Rectal smooth muscle tissue (tissue), 1 donor: ENCODE measurements around the gene COQ2.

Experiments used
- H3K27ac ChIP-seq: one replicate; pipeline ENCODE4 v1.7.0; 2013; ENCODE audit warnings: low read depth, low read length, inconsistent platforms
- H3K27me3 ChIP-seq: one replicate; pipeline ENCODE4 v1.7.0; 2013; ENCODE audit warnings: low read length; ENCODE audit not compliant: control insufficient read depth, insufficient read depth
- H3K36me3 ChIP-seq: one replicate; pipeline ENCODE4 v1.7.0; 2013; ENCODE audit warnings: low read length; ENCODE audit not compliant: control insufficient read depth, insufficient read depth
- H3K4me1 ChIP-seq: one replicate; pipeline ENCODE4 v1.7.0; 2013; ENCODE audit warnings: low read length; ENCODE audit not compliant: control insufficient read depth, insufficient read depth
- H3K4me3 ChIP-seq: one replicate; pipeline ENCODE4 v1.7.0; 2013; ENCODE audit warnings: low read length
- H3K9ac ChIP-seq: one replicate; pipeline ENCODE4 v1.7.0; 2013; ENCODE audit warnings: low read length

Gene COQ2

GRCh38 chr4:83217721-83218522, 66.7 kb downstream of the COQ2 start:
- Histone ChIP-seq H3K36me3 (no peaks in the 10 kb centered on the region), H3K4me1 (no peaks in the 10 kb centered on the region), H3K9ac (peak overlapping the region; percentile 6), H3K27ac (no peak overlapping the region), H3K4me3 (no peak overlapping the region), H3K27me3 (no peaks in the 10 kb centered on the region)

GRCh38 chr4:83216959-83217683, 67.5 kb downstream of the COQ2 start:
- H3K27ac ChIP-seq = no peak overlapping the region
- no peak overlapping the region for H3K9ac ChIP-seq
- no peaks in the 10 kb centered on the region for H3K4me1 ChIP-seq
- H3K27me3 ChIP-seq = no peaks in the 10 kb centered on the region
- no peaks in the 10 kb centered on the region for H3K36me3 ChIP-seq
- no peak overlapping the region for H3K4me3 ChIP-seq

GRCh38 chr4:83214079-83214478, 70.5 kb downstream of the COQ2 start:
- H3K9ac ChIP-seq = no peak overlapping the region
- no peak overlapping the region for H3K27ac ChIP-seq
- no peak overlapping the region for H3K4me3 ChIP-seq
- no peaks in the 10 kb centered on the region for H3K27me3 ChIP-seq
- no peaks in the 10 kb centered on the region for H3K4me1 ChIP-seq
- H3K36me3 ChIP-seq = no peaks in the 10 kb centered on the region
